Stimulated activated CD4-positive, alpha-beta T cell treated with anti-CD3 and anti-CD28 coated beads, Interleukin-2, amount 100 ng/mL, for 24 hours (primary cell): Measurements from ENCODE around the gene SACM1L.

Source experiments
- DNase-seq, 2 donors: peaks; one replicate each; pipeline ENCODE4 v3.0.0-alpha.2; 2020

Gene SACM1L

DNA sequence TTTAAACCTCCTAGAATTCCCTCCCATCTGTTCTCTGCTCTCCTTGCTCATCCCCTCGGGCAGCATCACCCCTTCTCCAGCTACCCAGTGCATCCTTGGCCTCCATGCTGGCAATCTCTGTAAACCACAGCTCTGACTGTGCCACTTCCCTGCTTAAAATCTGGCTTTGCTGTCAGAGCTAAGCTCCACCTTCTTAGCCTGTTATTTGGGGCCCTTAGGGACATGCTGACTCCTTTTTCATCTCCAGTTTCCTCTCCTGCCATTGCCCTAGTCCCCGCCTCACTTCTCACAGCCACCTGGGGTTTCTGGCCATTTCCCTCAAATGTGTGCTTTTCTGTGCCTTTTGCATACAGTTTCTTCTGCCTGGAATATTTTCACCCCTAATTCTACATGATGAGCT, 101.4 kb downstream of the SACM1L start:
- DNase-seq, result no peak

DNA sequence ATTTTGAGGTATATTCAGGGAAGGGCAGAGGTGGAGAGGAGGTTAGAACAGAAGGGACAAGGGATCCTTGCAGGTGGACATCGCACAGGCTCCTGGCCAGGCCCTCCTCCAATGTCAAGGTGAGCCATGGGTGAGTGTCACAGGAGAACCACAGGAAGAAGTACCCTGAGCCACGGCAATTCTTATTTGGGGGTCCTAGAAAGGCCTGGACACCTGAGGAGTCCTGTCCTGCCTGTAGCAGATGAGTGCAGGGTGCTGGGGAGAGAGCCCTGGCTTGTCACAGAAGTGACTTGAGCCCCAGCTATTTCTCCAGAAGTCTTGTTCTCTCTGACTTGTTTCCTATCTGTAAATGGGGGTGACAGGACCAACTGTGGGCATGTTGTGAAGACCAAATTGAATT, 102.8 kb downstream of the SACM1L start:
- no peak for DNase-seq

DNA sequence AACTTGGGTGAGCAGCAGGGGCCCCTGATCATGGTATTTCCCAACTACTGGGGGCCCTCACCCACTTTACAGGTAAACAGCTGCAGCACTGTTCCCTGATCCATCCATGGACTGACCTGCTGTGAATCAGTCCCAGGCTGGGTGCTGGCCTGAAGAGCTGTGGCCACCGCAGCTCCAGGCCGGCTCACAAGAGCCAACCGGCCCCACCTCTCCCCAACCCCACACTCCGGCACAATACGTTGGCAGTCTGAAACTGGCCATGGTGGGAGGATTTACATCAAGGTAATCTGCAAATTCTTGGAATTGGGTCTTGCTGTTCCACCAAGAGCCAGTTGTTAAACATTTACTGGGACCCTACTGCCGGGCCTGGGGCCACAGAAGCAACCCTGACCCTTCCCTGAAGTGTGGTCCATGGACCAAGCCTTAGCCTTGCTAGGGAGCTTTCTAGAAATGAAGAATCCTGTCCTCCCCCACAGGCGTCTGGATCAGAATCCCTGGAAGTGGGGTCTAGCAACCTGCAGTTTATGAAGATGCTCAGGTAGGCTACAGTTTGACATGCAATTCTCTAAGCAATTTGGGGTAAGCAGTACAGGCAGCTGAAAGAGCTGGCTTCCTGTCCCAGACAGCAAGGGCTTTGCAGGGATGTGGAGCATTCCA, 103.4 kb downstream of the SACM1L start:
- DNase-seq, result no peak

DNA sequence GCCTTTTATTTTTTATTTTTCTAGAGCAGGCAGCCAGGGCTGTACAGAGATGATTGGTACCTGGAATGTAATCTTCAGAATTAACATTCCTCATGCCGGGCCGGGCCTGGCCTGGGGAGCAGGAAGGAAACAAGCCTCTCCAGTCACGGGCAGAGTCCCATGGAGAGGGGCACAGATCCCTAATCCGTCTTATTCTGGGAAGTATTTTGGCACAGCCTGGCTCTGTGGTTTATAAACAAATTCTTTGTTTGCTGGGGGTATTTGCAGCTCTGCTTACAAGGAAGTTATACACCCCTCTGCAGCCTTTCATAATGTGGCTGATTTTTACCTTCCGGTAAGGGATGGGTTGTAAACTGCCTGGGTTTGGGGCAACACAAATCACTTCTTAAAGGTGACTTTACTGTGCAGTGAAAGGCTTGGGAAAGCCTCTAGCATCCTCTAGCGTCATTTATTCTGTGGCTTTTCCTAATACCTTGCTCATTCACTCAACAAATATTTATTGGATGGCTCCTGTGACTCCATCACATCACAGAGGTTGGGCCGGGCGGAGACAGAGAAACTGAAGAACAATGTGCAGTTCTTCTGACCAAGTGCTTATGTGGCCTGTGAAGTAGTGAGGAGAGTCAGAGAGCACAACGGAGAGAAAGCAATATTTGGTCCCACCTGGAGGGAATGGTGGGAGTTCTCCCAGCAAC, 104.4 kb downstream of the SACM1L start:
- no peak for DNase-seq

DNA sequence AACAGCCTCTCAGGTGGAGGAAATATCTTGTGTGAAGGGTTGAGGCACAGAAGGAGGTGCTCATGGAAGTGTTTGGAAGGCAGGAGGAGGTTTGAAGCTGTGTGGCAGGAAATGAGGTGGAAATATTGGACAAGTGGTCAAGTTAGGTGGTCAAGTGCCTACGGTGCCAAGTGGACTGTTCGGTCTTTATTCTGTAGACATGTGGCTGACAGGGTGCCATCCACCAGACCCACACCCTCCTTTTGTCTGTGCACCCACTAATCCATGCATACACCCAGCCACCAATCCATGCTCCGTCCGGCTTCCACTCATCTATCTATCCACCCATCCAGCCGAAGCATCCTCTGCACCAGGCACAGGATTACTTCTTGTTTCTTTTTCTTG, 105.0 kb downstream of the SACM1L start:
- no peak for DNase-seq

DNA sequence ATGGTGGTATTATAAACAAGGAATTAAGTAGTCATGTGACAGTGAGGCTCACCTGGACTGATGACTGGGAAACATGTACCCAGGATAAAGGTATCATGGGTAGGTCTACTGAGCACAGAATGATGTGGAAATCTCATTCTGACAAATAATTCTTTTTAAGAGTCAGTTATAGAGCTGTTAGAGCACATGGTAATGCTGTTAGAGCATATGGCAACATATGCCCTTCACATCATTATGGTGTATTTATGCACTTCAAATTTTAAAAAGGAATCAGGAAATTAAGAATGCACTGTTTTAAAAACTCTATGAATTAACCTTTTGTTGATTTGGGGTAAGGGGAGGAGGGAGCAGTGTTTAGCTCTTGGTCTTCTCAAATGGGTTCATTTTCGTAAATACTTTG, 105.5 kb downstream of the SACM1L start:
- no peak for DNase-seq
